NCI-H1930 (cell line): ENCODE results near the gene ADGRL3.

Experiments
- DNase-seq, 2 experiments: peaks; one replicate each; lab custom pipeline; 2025; lab: John Stamatoyannopoulos, UW

The ADGRL3 gene

DNA sequence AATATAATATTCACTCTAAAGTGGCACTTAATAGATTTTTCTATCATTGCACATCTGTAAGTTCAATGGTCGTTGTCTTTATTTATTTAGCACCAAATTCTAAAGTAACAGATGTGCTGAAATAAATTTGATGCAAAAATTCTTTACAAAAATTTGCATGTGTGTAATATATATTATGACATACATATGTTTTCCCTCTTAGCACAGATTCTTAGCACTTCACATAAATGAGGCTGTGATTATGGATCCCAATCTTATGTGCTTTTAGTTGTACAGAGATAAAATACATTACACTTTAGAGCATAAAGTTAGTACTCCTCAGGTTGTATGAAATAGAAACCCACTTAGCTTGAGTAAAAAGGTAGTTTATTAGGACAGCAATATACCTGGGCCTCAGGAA lies 915.1 kb downstream of the ADGRL3 start:
- no peak for DNase-seq

DNA sequence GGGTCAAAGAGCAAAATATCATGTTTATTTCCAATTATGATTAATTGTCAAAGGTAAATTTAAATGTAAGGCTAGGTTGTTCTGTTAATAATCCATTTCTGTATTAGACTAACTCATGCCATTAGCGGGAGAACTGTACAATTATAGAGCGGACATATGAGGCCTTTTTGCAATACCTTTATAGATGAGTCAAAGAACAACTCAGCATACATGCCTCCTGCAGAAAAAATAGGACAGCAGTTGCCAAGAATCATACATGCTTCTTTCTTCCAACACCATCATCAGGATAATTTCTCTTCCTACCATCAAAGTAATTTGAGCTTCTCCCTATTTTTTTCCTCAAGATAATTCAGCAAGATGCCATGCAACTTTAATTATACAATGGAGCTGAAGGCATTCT lies 917.8 kb downstream of the ADGRL3 start:
- no peak for DNase-seq

- DNase-seq = no peak
Measured at GRCh38 chr4:62118558-62118957, 918.4 kb downstream of the ADGRL3 start.

- no peak for DNase-seq
Measured at GRCh38 chr4:62119195-62119594, 919.1 kb downstream of the ADGRL3 start.

DNA sequence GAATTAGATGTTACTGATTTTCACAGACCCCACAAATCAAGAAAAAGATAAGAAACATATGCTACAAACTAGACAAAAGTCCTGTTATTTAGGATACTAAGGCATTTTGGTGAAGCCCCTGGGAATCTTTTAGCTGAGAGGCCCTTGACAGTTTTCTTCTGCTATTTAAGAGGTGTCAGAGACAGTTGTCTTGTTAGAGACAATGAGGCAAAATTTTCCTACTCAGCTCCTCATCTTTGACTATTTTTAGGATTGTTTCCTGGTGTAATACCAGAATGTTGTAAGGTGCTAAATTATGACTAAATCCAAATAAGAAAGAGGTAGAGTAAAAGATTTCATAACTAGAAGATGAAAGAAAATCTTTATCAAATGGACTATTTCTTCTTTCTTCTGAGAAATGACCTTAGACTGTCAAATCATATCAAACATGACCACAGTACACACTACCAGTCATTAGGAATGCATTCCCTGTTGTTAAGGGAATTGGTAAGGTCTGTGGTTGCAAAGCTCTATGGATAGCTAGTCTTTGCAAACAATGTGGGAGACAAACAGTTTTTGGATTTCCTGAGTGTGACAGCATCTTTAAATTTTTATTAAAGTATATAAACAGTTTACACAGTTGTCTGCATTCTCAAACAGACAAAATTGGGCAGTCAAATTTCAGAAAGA lies 926.1 kb downstream of the ADGRL3 start:
- DNase-seq = no peak
